Ovary (tissue), 3 donors: ENCODE measurements around the gene RABGAP1L.

ENCODE experiments used
- POLR2A ChIP-seq: fragments of 450-650 bp; IDR thresholded peaks from one replicate; pipeline ENCODE4 v1.6.1; 2017; ENCODE audit warnings: antibody characterized with exemption, mild to moderate bottlenecking, moderate library complexity
- TF ChIP-seq, protein P1 (sequence below), 3 donors: fragments of 450-650 bp in 2 of 3; fragments of 200-600 bp in 1 of 3; IDR thresholded peaks; one replicate each; pipeline versions ENCODE4 v1.5.1 to v1.8.0; 2016 to 2022; ENCODE audit warnings: antibody characterized with exemption in 3 of 3, mild to moderate bottlenecking in 1 of 3
- donor health status: DM: no; HTN: no; CAD: no.

- TF ChIP-seq, protein P1, sequence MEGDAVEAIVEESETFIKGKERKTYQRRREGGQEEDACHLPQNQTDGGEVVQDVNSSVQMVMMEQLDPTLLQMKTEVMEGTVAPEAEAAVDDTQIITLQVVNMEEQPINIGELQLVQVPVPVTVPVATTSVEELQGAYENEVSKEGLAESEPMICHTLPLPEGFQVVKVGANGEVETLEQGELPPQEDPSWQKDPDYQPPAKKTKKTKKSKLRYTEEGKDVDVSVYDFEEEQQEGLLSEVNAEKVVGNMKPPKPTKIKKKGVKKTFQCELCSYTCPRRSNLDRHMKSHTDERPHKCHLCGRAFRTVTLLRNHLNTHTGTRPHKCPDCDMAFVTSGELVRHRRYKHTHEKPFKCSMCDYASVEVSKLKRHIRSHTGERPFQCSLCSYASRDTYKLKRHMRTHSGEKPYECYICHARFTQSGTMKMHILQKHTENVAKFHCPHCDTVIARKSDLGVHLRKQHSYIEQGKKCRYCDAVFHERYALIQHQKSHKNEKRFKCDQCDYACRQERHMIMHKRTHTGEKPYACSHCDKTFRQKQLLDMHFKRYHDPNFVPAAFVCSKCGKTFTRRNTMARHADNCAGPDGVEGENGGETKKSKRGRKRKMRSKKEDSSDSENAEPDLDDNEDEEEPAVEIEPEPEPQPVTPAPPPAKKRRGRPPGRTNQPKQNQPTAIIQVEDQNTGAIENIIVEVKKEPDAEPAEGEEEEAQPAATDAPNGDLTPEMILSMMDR (IDR thresholded peaks at IDR 0.05): no peak
- no peak for TF ChIP-seq POLR2A
Observed at GRCh38 chr1:174894117-174894762, 734.9 kb downstream of the RABGAP1L start.
